Activated T-cell treated with anti-CD3 and anti-CD28 coated beads, Interleukin-2, amount 50 U/mL, for 4 hours (primary cell): ENCODE data around the gene RIPOR2. TPM values are rescaled to one million over a fixed set of nuclear protein-coding genes. Genes with fewer than 3 reads are reported as not detected.

Experiments
- total RNA-seq, 3 donors: library from RNA; stranded (reverse); gene quantifications; one replicate each; pipeline ENCODE4 v1.2.1, GENCODE V29; 2021

RIPOR2 gene
- total RNA-seq, 3 donors from 2014 or later = 14.7 to 17.4 (median 16.8) TPM

Other genes with a start within 250 kb of the RIPOR2 start
- 10 to 100 TPM; 67.0 to 83.8 (median 78.4) TPM for gene C6orf62, start 216.8 kb downstream of the RIPOR2 start, total RNA-seq
- gene GMNN, start 161.0 kb downstream of the RIPOR2 start, total RNA-seq = 10 to 100 TPM; 61.5 to 78.1 (median 64.5) TPM
- gene ARMH2, start 137.0 kb downstream of the RIPOR2 start, total RNA-seq = not detected